ENCODE measurements around the gene NUB1.

GRCh38 chr7:151394076-151395035, 52.7 kb downstream of the NUB1 start:
- TF ChIP-seq, protein P1, sequence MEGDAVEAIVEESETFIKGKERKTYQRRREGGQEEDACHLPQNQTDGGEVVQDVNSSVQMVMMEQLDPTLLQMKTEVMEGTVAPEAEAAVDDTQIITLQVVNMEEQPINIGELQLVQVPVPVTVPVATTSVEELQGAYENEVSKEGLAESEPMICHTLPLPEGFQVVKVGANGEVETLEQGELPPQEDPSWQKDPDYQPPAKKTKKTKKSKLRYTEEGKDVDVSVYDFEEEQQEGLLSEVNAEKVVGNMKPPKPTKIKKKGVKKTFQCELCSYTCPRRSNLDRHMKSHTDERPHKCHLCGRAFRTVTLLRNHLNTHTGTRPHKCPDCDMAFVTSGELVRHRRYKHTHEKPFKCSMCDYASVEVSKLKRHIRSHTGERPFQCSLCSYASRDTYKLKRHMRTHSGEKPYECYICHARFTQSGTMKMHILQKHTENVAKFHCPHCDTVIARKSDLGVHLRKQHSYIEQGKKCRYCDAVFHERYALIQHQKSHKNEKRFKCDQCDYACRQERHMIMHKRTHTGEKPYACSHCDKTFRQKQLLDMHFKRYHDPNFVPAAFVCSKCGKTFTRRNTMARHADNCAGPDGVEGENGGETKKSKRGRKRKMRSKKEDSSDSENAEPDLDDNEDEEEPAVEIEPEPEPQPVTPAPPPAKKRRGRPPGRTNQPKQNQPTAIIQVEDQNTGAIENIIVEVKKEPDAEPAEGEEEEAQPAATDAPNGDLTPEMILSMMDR (IDR thresholded peaks at IDR 0.05) = no peak
- TF ChIP-seq POLR2A (IDR thresholded peaks at IDR 0.05) = no peak
